Stimulated activated CD8-positive, alpha-beta memory T cell treated with anti-CD3 and anti-CD28 coated beads, Interleukin-4, amount 100 ng/mL, for 48 hours (primary cell): Measurements from ENCODE around the gene NUP93.
A peak's percentile ranks its signal among the peaks of the same experiment; 100 is the strongest.
"Not testable (repeated sequence)": the region's sequence is repeated elsewhere in the genome, so short reads cannot be mapped to it uniquely, and the experiment has no call there.

Experiments used
- DNase-seq: peaks from one replicate; pipeline ENCODE4 v3.0.0-alpha.2; 2020

Gene NUP93

GRCh38 chr16:56852968-56853367 lies 123.0 kb downstream of the NUP93 start:
- no peak for DNase-seq

DNA sequence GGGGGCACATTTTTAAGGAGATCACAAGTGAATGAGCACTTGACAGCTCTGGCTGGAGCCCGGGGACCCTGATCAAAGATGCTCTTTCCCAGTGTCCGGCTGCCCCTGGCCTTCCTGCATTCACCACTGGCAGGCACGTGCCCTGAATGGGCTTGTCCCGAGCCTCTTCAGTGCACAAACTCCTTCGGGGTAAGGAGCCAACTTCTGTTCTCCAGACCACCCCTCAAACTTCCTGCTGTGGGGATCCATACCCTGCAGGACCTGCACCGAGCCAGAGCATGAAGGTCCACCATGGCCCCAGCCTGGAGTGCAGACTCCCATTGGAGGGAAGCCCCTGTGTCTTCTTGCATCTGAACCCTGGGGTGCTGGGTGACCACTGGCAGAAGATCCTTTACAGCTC lies 125.3 kb downstream of the NUP93 start:
- DNase-seq = no peak

- no peak for DNase-seq
Measured at GRCh38 chr16:56855946-56856345, 126.0 kb downstream of the NUP93 start.

DNA sequence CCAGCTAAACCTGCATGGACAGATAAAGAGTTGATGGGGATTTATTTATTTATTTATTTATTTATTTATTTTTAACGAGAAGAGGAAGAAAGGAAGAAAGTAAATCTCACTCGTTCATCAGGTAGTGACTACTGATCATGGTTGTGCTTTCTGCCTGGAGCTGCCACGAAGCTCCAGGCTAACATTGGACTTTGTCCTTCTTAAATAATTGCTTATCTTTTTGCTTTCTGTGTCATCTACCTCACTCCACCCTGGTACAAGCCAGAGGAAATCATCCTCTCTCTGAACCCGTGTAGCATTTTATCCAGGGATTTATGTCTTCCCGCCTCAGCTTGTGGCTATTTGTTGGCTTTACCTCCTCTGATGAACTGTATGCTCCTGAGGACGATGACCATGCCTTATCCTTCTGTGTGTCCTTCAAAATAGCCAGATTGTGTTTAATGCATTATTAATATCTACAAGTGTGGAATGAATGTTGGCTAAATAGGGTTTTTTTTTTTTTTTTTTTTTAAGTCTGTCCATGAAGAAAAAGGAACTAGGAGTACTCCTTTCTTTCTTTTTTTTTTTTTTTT lies 127.0 kb downstream of the NUP93 start:
- DNase-seq = no peak

- no peak for DNase-seq
Measured at GRCh38 chr16:56858374-56858773, 128.4 kb downstream of the NUP93 start.

DNA sequence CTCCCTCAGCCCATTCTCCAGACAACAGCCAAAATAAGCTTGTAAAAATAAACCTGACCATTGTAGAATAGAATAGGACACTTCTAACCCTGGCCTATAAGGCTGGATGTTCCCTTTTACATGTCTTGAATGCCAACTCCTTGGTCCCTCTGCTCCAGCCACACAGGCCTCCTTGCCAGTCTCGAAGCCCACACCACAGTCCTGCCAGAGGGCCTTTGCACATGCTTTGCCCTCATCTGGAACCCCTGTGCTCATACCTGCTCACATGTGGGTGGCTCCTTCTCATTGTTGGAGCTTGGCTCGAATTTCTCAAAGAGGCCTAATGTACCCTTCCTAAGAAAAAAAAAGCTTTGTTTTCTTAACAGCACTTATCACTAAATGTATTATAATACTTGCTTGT lies 129.7 kb downstream of the NUP93 start:
- no peak for DNase-seq

DNA sequence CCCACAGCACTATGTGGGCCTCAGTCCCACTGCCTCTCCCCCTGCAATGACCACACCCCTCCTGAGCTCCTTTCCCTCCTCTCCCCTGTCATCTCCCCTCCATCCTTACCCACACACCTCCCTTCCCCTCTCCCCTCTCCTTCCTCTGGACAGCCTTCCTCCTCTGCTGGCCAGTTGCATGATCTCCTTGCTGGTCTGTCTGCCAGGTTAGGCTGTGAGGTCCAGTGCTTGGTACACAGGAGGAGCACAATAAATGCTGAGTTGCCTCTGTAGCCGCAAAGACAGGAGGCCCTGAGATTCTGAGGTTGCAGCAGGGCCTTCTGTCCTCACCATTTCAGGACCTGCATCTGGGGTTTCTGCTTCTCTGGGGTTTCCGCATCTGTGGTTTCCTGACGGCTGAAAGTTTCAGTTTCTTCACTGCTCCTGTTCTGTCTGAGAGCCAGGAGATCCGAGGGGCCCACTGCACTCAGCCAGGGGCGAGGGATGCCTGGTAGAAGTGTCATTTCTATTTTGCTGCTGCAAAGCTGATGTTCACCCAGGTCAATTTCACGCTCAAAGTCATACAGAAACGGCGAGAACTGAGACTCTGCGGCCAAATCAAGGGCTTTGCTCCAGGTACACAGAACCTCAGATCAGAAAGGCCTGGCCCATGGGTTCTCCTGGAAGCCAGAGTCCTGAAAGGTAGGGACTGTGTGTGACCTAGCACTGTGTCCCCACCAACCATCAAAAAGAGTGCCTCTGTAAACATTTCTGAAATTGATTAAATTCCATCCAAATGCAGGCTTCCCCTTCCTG lies 130.5 kb downstream of the NUP93 start:
- DNase-seq = peak; percentile 57

GRCh38 chr16:56861092-56861610 lies 131.2 kb downstream of the NUP93 start:
- no peak for DNase-seq

DNA sequence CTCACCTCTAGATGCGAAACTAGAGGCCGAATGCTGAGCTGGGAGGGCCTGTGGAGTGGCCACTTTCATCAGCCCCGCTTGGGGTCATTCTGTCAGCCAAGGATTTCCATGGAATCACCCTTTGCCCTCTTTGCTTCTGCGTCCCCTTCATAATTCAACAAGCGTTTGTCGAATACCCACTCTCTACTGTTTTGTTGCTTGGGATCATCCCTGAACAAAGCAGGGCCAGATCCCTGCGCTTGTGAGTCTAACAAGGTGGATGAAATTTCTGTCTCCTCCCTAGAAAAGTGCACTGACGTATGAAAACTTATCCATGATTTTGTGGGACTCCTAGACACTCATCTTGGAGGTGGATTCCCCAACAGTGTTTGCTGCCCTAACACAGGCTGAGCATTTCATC lies 131.8 kb downstream of the NUP93 start:
- DNase-seq = no peak

GRCh38 chr16:56862776-56863175 lies 132.8 kb downstream of the NUP93 start:
- no peak for DNase-seq

- no peak for DNase-seq
Measured at GRCh38 chr16:56864960-56865359, 135.0 kb downstream of the NUP93 start, which contains the start of gene SLC12A3. TSS of gene SLC12A3 (plus strand) at chr16:56865207. CDS start at chr16:56865236, 29 bp downstream.

GRCh38 chr16:56865394-56866062 lies 135.6 kb downstream of the NUP93 start:
- no peak for DNase-seq

- peak; percentile 52 for DNase-seq
Measured at GRCh38 chr16:56866955-56867830, 137.3 kb downstream of the NUP93 start.

DNA sequence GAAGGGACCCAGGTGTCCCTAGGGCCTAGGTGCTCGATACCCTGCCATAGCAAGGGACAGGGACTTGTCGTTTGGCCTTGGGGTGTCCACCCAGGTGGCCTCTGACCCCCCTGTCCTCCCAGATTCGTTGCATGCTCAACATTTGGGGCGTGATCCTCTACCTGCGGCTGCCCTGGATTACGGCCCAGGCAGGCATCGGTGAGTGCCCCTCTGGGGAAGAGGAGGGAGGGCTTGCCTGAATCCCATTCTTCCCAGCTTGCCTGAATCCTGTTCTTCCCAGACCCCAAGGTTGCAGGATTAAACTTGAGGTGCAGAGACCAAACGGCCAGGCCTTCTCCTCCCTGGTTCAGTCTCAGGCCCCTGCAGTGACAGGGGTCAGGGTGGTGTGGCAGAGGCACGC lies 138.2 kb downstream of the NUP93 start:
- no peak for DNase-seq

DNA sequence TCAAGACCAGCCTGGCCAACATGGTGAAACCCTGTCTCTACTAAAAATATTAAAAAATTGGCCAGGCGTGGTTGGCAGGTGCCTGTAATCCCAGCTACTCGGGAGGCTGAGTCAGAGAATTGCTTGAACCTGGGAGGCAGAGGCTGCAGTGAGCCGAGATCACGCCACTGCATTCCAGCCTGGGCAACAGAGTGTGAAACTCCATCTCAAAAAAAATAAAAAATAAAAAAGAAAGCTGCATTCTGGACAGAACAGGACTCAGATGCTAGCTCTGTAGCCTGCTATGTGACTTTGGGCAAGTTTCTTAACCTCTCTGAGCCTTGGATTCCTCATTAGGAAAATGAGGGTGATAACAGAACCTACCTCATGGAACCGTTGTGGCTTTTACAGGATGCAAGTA lies 138.8 kb downstream of the NUP93 start:
- DNase-seq = not testable (repeated sequence)

GRCh38 chr16:56869513-56870275 lies 139.8 kb downstream of the NUP93 start:
- peak; percentile 67 for DNase-seq

DNA sequence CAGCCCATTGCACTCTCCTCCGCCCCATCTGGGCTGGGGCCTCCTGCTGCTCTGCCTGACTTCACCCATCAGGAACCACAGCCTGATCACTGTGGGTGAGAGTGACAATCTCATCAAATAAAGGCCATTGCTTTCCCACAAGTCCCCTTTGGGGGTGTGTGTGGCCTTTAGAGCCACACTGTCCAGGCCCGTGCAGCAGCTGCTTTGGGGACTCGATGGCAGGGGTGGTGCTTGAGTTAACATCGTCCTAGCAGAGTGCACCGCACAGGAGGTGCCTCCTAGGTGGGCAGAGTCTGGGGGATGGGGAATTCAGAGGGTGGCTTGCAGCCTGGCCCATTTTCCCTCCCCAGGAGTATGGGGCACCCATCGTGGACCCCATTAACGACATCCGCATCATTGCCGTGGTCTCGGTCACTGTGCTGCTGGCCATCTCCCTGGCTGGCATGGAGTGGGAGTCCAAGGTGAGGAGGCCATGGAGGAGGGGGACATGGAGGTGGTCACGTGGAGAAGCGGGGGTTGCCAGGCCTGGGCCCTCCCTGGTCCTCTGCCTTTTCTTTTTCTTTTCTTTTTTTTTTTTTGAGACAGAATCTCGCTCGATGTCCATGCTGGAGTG lies 140.5 kb downstream of the NUP93 start:
- DNase-seq = no peak

GRCh38 chr16:56871172-56871593 lies 141.3 kb downstream of the NUP93 start:
- no peak for DNase-seq

DNA sequence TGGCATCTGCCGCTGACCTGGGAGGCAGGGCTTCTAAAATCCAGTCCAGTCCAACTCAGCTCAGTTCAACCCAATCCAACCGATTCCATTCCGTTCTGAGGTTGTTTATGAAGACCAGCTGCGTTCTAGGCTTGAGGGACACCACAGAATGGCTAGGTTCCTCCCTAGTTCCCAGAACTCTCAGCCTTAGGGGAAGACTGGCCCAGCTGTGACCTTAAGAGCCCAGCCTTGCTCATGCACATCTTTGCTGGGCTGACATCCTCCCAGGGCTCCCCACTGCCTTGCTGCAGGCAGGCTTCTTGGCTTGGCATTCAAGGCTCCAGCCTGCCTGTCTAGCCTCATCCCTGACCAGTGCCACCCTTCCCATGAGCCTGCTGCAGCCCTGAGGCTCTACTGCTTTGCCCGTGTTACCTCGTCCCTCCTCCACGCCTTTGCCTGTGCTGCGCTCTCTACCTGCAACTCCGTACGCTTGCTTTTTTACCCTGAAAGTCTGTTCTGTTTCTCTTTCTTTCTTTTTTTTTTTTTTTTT lies 143.0 kb downstream of the NUP93 start:
- no peak for DNase-seq

DNA sequence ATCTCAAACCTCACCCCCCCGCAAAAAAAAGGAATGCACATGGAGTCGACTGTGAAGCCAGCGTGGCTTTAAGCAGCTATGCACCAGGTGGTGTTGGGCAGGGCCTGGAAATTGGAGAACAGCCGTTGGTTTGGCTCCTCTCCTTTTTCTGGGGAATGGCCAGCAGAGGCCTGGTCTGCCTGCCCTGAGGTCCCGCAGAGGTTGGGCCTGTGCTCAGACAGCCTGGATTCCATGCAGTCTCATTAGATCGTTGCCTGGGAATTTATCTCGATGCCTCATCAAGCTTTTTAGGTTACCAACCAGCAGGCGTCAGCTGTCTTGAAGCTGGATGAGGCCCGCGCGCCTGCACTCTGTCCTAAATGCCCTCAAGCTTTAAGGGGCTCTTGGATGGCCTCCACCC lies 144.9 kb downstream of the NUP93 start:
- no peak for DNase-seq

DNA sequence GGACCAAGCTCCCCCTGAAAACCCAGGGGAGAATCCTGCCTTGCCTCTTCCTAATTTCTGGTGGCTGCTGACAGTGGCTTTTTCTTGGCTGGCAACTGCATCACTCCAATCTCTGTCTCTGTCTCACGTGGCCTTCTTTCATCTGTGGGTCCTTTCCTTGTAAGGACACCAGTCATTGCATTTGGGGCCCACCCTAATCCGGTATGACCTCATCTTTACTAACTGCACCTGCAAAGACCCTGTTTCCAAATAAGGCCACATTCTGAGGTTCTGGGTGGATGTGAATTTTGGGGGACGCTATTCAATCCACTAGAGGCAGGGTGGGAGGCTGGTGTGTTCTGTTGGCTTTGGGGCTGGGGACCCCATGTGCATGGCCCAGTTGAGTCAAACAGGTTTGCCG lies 146.1 kb downstream of the NUP93 start:
- DNase-seq = no peak
